ENCODE data around the gene TTC33.

GRCh38 chr5:40490464-40491111, 265.2 kb downstream of the TTC33 start:
- TF ChIP-seq, protein P1, sequence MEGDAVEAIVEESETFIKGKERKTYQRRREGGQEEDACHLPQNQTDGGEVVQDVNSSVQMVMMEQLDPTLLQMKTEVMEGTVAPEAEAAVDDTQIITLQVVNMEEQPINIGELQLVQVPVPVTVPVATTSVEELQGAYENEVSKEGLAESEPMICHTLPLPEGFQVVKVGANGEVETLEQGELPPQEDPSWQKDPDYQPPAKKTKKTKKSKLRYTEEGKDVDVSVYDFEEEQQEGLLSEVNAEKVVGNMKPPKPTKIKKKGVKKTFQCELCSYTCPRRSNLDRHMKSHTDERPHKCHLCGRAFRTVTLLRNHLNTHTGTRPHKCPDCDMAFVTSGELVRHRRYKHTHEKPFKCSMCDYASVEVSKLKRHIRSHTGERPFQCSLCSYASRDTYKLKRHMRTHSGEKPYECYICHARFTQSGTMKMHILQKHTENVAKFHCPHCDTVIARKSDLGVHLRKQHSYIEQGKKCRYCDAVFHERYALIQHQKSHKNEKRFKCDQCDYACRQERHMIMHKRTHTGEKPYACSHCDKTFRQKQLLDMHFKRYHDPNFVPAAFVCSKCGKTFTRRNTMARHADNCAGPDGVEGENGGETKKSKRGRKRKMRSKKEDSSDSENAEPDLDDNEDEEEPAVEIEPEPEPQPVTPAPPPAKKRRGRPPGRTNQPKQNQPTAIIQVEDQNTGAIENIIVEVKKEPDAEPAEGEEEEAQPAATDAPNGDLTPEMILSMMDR (CRISPR knock-in tag; IDR thresholded peaks at IDR 0.05) = no peak
- no peak for TF ChIP-seq TFDP2 (CRISPR knock-in tag; IDR thresholded peaks at IDR 0.05)
